ENCODE results near the gene KRTAP19-6.

Gene KRTAP19-6

DNA sequence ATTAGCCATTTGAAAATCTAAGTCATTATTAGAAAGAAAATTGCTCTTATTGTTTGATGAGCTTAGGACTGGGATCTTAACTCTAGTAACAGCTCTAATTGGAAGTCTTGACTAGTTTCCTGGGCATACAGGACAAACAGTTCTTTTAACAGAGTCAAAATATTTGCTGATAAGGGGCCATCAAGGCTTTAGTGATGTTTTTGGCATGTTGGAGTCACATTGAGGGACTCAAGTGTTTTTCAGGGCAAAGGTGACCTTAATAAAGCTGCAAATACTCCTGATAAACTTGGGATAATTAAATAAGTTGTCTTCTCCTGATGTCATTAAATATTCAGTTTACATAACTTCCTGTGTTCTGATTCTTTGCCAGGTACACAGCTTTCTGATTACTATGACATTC lies 26.0 kb upstream of the KRTAP19-6 start:
- no peak for DNase-seq (ENCODE audit: extremely low read depth, insufficient read length)

DNA sequence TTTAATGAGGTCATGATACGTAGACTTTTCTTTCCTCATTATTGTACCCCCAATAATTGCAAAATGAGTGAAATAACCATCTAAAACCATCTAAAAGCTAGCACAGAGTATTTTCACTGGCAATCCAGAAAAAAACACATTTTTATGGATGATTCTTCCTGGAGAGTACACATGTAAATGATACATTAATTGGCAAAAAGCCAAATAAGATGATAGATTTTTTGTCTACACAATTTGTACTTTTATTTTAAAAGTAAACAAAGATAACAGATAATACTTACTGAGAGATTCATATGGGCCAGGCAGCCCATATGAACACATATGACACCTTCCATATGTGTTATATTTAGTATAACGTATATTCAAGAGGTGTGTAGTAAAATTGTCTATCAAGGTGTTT lies 22.0 kb upstream of the KRTAP19-6 start:
- Histone ChIP-seq H3K4me3 (replicated peaks; ENCODE audit: low read depth, low read length) (no peak overlapping the region), H3K27me3 (replicated peaks; ENCODE audit: control insufficient read depth, insufficient read depth, low read length) (no peaks in the 10 kb centered on the region), H3K36me3 (ENCODE audit: control insufficient read depth, insufficient read depth, low read length) (no peaks in the 10 kb centered on the region)
- no peak for DNase-seq (ENCODE audit: extremely low read depth, insufficient read length)
- TF ChIP-seq, protein P1, sequence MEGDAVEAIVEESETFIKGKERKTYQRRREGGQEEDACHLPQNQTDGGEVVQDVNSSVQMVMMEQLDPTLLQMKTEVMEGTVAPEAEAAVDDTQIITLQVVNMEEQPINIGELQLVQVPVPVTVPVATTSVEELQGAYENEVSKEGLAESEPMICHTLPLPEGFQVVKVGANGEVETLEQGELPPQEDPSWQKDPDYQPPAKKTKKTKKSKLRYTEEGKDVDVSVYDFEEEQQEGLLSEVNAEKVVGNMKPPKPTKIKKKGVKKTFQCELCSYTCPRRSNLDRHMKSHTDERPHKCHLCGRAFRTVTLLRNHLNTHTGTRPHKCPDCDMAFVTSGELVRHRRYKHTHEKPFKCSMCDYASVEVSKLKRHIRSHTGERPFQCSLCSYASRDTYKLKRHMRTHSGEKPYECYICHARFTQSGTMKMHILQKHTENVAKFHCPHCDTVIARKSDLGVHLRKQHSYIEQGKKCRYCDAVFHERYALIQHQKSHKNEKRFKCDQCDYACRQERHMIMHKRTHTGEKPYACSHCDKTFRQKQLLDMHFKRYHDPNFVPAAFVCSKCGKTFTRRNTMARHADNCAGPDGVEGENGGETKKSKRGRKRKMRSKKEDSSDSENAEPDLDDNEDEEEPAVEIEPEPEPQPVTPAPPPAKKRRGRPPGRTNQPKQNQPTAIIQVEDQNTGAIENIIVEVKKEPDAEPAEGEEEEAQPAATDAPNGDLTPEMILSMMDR (IDR thresholded peaks at IDR 0.05; ENCODE audit: insufficient read depth, low read length, poor library complexity, severe bottlenecking), result no peak

More for the DNA sequence above, 26.0 kb upstream of the KRTAP19-6 start:
- TF ChIP-seq, protein P1 (IDR thresholded peaks at IDR 0.05; ENCODE audit: insufficient read depth, low read length, poor library complexity, severe bottlenecking), result no peak
- H3K36me3 ChIP-seq (ENCODE audit: control insufficient read depth, insufficient read depth, low read length), result no peaks in the 10 kb centered on the region
- H3K4me3 ChIP-seq (replicated peaks; ENCODE audit: low read depth, low read length), result no peak overlapping the region
- no peaks in the 10 kb centered on the region for H3K27me3 ChIP-seq (replicated peaks; ENCODE audit: control insufficient read depth, insufficient read depth, low read length)

DNA sequence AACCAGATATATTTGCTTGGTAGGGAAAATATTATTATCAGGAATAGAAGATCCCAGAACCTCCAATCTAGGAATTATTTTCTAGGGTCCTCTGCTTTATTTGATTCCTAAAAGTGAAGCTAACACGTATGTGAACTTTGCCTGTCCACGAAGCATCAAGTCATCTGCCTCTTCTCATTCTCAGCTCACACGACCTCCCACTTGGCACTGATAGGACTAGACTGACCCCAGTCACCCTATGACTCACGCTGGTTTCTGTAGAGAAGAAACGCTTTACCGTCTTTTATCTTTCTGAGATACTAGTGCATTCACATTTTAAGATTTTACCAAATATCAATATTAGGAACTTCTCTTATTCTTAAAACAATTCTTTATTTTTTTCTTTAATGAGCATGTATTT lies 21.4 kb upstream of the KRTAP19-6 start:
- Histone ChIP-seq H3K4me3 (replicated peaks; ENCODE audit: low read depth, low read length) (no peak overlapping the region), H3K36me3 (ENCODE audit: control insufficient read depth, insufficient read depth, low read length) (no peaks in the 10 kb centered on the region), H3K27me3 (replicated peaks; ENCODE audit: control insufficient read depth, insufficient read depth, low read length) (no peaks in the 10 kb centered on the region)
- TF ChIP-seq, protein P1 (IDR thresholded peaks at IDR 0.05; ENCODE audit: insufficient read depth, low read length, poor library complexity, severe bottlenecking), result no peak
- DNase-seq (ENCODE audit: extremely low read depth, insufficient read length), result no peak

DNA sequence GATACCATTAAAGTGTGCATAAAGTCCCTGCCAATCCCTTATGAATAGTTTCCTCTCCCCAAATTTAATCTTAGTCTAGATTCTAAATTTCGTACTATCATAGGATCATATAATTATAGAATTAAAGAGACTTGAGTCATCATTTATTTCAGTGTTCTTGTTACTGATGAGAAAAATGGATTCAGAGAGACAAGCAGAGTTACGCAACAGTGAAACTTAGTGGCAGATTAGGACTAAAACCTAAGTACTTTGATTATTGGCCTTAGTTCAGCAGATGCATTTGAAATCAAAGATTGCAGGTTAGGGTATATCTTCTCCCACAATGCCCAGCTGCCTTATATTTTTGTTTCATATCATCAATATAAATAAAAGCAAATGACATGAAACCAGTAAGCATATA lies 20.3 kb upstream of the KRTAP19-6 start:
- no peak for DNase-seq (ENCODE audit: extremely low read depth, insufficient read length)
- TF ChIP-seq, protein P1 (IDR thresholded peaks at IDR 0.05; ENCODE audit: insufficient read depth, low read length, poor library complexity, severe bottlenecking), result no peak
- Histone ChIP-seq H3K36me3 (ENCODE audit: control insufficient read depth, insufficient read depth, low read length) (no peaks in the 10 kb centered on the region), H3K4me3 (replicated peaks; ENCODE audit: low read depth, low read length) (no peak overlapping the region), H3K27me3 (replicated peaks; ENCODE audit: control insufficient read depth, insufficient read depth, low read length) (no peaks in the 10 kb centered on the region)

DNA sequence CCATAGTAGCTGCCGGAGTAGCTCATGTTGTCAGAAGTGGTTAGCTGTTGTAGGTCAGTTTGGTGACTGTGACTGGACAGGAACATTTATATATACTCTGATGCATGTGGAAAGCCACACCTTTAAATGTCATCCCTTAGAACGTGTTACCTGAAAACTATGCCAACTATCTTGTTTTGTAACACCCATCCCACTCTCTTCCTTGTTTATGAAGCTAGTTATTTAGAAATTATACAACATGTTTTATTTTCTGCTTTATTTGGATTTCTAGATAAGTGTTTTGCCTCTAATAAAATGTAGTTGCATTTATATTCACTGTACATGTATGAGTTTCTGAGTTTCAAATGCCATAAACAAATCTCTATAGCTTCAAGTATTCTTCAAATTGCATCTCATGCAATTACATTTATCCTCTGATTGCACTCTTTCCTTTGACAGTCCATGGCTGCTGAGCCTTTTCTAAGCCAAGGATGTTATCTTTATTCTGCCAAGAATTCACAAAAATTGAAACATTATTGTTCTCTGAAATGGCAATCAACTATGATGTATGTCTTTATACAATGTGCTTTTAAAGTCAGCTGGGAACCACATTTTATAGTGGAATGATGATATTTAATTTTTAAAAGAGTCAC lies 19.7 kb upstream of the KRTAP19-6 start, which contains the start of gene KRTAP19-7:
Gene KRTAP19-7 (minus strand): TSS at position 51 of the 632 bp plus-strand sequence. CDS start 25 bp downstream, at position 26.
- TF ChIP-seq, protein P1 (IDR thresholded peaks at IDR 0.05; ENCODE audit: insufficient read depth, low read length, poor library complexity, severe bottlenecking), result no peak
- no peaks in the 10 kb centered on the region for H3K36me3 ChIP-seq (ENCODE audit: control insufficient read depth, insufficient read depth, low read length)
- no peak for DNase-seq (ENCODE audit: extremely low read depth, insufficient read length)

DNA sequence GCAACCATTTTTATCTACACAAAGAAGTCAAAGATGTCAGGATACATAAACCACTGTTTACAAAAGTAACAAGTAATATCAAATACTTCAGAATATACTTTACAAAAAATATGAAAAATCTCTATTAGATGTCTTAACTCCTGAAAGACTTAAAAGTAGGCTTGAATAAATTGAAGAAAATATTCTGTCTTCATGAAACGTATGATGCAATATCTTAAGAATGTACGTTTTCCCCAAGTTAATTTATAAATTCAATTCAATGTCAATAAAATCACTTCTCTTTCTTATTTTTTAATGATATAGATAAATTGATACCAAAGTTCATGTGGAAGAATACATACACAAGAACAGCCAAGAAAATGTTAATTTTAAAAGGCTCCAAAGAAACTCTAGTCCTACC lies 13.4 kb upstream of the KRTAP19-6 start:
- H3K4me3 ChIP-seq (replicated peaks; ENCODE audit: low read depth, low read length), result no peak overlapping the region
- H3K36me3 ChIP-seq (ENCODE audit: control insufficient read depth, insufficient read depth, low read length), result no peaks in the 10 kb centered on the region
- no peaks in the 10 kb centered on the region for H3K27me3 ChIP-seq (replicated peaks; ENCODE audit: control insufficient read depth, insufficient read depth, low read length)
- DNase-seq (ENCODE audit: extremely low read depth, insufficient read length), result no peak
- TF ChIP-seq, protein P1 (IDR thresholded peaks at IDR 0.05; ENCODE audit: insufficient read depth, low read length, poor library complexity, severe bottlenecking), result no peak

More for the DNA sequence above, 19.7 kb upstream of the KRTAP19-6 start, which contains the start of gene KRTAP19-7:
- no peak within 1 kb of the TSS for H3K4me3 ChIP-seq (replicated peaks; ENCODE audit: low read depth, low read length)
- H3K27me3 ChIP-seq (replicated peaks; ENCODE audit: control insufficient read depth, insufficient read depth, low read length), result no peaks in the 10 kb centered on the region

Data from GM06990 (cell line).